Activated CD4-positive, alpha-beta T cell treated with anti-CD3 and anti-CD28 coated beads, Interleukin-2, amount 50 U/mL, for 1 hour (primary cell): ENCODE data around the gene CENPW.

Experiments
- DNase-seq: peaks from one replicate; pipeline ENCODE4 v3.0.0-alpha.2; 2020

The CENPW gene

DNA sequence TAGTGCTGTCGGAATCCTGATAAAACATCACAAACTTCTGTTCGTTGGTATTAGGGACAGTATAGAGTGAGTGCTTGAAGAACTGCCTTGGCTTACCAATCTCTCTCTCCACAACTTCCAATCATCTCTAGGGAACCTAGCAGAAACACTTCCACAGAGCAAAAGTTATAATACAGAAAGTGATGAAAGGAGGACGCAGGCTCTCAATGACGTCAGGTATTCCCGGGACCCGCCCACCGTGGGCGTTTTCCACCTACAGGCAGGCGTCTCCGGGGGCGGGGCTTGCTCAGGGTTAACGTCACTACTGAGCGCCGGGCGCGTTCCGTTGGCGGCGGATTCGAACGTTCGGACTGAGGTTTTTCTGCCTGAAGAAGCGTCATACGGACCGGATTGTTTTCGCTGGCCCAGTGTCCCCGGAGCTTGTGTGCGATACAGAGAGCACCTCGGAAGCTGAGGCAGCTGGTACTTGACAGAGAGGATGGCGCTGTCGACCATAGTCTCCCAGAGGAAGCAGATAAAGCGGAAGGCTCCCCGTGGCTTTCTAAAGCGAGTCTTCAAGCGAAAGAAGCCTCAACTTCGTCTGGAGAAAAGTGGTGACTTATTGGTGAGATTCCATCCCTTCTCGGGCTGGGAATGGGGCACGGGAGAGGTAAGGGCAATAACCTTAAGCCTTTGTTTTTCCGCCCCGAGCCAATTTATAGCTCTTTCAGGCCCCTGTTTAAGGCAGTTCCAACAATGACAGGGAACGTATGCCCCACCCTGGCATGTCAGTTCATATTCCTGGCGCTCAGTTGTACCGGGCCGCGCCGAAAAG lies at the start of gene CENPW:
CENPW (plus strand) TSS at position 320 of the 814 bp plus-strand sequence; CDS start at position 479, 159 bp downstream.
- peak; percentile 92 for DNase-seq

DNA sequence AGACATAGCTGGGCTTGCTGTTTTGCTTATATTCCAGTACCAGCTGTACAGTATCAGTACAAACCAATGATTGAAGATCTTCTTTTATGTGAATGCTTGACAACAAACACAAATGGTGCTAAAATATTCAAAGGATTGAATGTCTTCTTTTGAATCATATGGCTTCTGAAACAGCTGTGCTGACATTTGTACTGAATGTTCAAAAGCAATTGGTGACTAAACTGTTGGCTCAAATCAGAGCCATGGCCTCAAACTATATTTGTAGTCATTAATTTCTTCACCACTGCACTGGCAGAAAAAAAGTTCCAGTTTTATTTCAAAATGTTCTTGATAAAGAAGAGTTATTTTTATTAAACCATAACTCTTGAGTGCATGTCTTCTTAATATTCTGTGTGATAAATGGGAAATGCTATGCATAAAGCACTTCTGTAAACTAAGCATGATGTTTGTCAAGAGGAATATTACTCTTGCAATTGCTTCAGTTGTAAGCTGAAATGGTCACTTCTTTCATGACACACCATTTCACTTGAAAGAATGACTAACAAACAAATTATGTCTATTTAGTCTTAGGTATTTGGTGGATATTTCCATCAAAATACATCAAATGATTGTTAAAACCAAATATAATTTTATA lies 45.9 kb upstream of the CENPW start:
- no peak for DNase-seq

DNA sequence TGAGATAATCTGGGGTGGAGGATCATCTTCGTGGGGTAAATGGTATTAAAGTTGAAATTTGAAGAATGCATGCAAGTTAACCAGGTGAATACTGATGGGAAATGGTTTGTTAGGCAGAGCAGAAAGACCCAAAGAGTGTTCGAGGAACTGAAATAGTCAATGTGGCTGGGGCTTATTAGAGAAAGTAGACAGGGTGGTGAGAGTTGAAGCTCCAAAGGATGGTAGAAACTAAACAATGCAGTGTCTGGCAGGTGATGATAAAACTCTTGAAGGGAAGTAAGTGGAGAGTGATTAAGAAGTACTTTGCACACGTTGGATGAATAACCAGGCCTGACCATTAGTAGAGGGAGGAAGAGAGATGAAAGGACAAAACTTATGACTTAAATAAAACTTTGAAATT lies 39.8 kb upstream of the CENPW start:
- DNase-seq: no peak

DNA sequence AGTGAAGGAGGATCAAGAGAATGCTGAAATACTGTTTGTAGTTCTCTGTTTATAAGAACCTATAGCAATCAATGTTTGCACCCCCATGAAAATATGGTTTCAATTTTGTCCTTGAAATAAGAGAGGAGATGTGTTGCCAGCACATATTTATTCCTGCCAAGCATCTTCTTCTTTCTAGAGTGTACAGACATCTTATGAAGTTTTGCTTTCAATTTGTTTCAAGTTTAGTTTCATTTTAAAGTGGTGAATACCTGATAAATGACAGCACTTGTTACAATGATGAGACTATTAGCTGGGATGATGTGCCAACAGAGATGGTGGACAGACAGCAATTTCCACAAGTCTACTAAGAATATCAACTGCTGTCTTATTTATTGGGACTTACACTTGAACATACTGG lies 39.2 kb upstream of the CENPW start:
- no peak for DNase-seq

DNA sequence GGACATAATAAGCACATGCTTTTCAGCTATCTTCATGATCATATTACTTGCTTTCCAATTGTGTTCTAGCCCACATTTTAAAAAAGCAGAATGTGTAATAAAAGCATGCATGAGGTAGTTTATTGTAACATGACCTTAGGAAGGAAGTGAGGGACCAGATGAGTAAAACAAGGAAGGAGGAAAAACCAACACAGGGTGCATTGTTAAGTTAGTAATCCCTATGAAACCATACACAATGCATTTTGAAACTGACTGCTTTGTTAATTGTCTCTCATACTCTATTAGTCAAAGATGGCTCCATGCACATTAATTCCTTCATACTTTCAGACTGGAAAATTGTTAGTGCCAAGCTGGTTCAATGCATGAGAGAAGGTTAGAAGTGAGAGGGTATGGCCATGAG lies 37.7 kb upstream of the CENPW start:
- no peak for DNase-seq

DNA sequence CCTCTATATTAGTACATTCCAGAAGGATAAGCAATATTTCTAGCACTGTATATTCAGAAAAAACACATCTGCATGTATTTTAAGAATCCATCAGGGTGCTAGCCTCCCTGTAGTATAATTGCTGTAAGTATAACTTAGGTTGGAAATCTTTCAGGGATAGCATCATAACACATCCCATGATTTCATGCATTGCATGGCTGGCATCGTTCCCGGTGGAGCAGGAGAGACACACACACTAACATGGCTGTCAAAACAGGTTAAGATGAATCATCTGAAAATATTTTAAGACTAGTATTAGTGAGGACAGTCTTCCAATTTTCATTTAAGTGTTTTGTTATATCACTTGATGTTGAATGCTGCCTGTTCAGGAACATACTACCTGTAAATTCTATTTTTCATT lies 32.1 kb upstream of the CENPW start:
- no peak for DNase-seq

DNA sequence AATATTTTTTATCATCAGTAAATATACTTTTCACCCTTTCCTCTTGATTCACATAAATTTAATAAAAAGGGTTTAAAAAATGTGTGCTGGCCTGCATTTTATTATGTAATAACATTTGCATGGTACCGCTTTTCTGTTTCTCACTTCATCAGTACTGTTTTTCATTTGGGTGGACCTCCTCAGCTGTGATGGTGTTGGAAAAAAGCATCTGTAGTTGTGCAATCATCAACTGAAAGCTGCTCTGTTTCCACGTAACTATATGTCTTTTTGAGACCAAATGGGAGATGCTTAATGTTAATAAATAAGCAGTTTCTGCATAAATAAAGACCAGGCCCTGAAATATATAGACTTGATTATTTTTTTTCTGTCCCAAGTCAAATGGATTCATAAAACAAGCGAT lies 31.6 kb upstream of the CENPW start:
- DNase-seq: no peak

DNA sequence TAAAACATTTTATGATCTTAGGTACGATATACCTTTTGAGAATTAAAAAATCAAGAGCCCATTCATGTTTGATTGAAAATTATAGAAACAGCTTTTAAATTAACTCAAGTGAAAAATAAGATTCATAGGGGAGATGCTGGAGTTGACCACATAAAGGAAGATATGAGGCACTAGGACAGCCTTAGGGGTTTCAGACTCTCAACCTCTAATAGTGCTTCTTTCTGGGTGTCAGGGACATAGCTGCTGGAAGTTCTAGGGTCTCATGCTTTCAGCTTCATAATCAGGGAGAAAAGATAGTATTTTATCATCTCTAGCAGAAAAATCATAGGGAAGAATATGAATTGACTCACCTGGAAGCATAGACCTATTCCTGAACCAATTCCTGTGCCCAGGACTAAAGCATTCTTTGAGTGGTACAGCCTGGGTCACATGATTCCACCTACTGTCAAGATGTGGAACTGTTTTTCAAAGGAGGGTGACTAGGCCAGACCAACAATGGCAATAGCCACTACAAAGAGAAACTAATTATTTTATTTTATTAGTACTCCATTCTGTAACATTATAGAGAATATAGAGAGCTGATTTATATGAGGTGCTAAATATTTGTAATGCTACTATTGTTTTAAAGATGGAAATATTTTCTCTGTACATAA lies 27.8 kb upstream of the CENPW start:
- no peak for DNase-seq

DNA sequence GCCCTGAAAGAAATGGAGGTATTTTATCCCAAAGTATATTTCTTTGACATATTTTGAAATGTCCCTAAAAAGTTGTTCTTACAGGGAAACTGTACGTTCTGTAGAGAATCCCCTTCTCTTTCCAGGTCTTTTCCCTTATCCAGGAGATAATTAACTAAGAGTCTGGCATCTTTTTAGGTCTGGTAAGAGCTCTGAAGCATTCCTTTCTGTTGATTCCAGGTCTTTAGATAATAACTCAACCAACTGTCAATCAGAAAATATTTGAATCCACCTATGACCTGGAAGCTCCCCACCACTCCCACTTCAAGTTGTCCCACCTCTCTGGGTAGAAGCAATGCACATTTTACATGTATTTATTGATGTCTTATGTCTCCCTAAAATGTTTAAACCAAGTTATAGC lies 26.0 kb upstream of the CENPW start:
- no peak for DNase-seq

DNA sequence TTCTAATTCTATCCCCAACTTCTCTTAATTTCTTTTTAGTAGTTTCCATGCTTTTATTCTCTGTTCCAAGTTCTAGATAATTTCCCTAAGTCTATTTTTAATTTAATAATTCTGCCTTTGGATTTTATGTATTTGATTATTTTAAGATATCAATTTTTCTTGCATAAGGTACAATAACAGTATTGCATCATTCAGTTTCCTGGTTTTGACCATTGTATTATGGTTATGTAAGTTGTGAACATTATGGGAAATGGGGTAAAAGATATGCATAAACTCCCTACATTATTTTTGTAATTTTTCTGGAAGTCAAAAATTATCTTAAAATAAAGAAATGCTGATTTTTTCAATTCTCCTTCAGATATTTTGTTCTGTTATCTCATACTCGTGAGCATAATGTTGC lies 21.1 kb upstream of the CENPW start:
- no peak for DNase-seq

DNA sequence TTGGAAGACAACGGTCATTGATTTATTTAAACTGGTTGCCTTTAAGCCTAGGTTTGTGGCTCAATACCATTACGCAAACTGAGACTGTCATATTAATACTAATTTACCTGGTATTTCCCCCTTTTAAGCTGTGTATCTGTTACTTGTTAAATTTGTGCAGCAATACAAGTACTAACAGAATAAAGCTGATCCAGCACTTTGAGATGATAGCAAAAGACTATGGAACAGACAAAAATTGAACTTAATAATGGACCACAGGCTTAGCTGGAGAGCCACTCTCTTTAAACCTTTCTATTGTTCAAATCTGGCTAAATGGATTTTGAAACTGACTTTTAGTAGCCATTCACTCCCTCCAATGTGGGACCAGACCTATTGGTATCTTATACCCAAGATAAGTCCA lies 6.2 kb upstream of the CENPW start:
- DNase-seq: no peak

DNA sequence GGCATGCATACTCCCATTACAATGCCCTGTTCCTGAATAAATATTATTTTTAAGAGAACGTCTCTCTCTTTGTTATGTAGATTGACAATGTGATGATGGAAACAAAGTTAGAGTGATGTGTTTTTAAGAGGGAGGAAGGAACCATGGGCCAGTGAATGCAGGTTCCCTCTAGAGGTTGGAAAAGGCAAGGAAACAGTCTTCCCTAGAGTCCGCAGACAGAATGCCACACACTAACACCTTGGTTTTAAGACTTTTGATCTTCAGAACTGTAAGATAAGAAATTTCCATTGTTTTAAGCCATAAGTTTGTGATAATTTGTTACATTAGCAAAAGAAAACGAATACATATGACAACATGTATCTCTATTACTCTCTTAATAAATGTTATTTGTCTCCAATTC lies 4.7 kb upstream of the CENPW start:
- no peak for DNase-seq

DNA sequence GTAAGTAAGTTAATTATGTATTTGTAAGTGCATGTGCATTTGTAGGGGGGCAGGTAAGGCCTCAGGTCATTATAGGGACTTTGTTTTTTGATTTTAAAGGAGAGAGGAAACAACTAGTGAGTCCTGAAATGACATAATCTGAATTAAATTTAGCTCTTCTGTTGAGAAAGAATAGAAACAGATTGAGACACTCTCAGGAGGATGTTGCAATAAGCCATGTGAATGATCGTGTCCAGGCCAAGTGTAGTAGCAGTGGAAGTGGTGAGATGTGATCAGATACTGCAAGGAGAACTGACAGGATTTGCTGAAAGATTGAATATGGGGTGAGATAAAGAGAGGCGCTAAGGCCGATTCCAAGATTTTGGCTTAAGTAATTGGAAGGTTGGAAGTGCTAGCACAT lies 2.6 kb upstream of the CENPW start:
- no peak for DNase-seq

DNA sequence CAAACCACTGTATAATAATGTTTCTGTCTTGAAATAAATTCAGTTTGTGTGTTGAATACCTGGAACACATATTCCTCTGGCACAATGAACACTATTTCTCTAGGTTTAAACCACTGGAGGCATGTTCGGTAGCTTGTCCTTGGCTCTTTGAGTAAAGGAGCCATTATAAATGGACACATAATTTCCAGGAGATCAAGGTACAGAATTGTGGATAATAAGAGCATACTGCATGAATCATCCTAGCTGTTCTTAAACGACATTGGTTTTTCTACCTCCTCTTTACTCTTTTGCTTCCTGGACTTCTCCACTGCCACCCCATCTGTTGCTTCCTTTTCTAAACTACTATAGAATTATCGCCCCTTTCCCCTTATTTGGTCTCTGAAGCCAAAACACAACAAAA lies 1.2 kb downstream of the CENPW start:
- DNase-seq: no peak

DNA sequence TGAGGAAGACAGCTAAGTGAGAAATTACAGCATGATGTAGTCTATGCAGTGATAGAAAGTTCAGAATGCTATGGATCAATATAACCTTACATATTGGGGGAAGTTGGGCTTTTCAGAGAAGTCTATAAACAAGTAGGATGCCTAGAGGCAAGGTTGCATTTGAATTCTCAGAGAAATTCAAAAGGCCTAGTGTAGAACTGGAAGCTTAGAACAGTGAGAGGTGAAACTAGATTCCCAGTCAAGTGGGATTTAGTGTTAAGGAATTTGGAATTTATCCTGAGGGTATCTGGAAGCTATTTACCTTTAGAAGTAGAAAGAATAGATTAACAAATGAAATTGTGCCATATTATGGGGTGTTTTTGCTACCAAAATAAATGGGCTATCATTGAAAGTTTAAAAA lies 4.3 kb downstream of the CENPW start:
- DNase-seq: no peak

DNA sequence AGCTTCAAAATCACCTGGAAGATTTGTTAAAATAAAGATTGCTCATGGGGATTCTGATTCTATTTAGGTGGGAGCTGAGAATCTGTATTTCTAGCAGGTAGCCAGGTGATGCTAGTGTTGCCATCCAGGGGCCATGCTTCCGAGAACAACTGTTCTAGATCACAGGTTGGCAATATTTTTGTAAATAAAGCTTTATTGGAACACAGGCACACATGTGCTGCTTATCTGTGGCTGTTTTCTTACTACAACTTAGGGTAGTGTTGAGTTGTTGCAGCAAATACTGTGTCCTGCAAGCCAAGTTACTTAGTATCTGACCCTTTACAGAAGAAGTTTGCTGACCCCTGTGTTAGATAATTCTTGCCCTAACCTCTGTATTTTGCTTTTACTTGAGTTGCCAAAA lies 12.0 kb downstream of the CENPW start:
- DNase-seq: no peak

DNA sequence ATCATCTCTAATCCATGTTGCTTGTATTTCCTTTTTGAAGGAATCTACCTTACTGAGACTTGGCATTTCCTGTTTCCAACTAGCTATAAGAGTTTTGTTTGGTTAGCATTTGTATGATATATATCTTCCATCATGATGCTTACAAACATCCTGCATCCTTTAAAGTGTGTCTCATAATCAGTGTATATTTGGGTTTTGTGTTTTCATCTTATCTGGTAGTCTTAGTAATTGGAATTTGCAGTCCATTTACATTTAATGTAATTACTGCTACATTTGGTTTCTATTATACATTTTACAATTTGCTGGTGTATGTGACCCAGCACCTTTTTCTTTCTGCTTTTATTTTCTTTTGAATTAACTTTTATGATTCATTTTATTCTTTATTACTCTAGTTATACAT lies 12.6 kb downstream of the CENPW start:
- DNase-seq: no peak

DNA sequence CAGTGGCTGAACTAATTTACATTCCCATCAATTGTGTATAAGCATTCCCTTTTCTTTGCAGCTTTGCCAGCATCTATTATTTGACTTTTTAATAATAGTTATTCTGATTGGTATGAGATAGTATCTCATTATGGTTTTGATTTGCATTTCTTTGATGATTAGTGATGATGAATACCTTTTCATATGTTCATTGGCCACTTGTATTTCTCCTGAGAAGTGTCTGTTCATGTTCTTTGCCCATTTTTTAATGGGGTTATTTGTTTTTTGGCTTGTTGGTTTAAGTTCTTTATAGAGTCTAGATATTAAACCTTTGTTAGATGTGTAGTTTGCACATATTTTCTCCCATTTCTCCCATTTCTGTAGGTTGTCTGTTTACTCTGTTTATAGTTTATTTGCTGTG lies 16.6 kb downstream of the CENPW start:
- DNase-seq: no peak

DNA sequence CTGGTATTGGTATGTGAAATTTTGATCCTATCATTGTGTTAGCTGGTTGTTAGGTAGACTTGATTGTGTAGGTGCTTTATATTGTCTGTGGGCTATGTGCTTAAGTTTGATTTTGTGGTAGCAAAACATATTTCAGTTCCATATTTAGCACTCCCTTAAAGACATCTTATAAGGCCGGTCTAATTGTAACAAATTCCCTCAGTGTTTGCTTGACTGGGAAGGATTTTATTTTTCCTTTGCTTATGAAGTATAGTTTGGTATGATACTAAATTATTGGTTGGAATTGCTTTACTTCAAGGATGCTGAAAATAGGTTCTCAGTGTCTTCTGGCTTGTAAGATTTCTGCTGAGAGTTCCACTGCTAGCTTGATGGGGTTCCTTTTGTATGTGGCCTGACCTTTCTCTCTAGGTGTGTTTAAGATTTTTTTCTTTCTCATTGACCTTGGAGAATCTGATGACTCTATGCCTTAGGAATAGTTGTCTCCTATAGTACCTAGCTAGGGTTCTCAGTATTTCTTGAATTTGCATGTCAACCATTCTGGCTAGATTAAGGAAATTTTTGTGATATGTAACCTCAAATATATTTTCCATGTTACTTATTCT lies 20.1 kb downstream of the CENPW start:
- DNase-seq: no peak

DNA sequence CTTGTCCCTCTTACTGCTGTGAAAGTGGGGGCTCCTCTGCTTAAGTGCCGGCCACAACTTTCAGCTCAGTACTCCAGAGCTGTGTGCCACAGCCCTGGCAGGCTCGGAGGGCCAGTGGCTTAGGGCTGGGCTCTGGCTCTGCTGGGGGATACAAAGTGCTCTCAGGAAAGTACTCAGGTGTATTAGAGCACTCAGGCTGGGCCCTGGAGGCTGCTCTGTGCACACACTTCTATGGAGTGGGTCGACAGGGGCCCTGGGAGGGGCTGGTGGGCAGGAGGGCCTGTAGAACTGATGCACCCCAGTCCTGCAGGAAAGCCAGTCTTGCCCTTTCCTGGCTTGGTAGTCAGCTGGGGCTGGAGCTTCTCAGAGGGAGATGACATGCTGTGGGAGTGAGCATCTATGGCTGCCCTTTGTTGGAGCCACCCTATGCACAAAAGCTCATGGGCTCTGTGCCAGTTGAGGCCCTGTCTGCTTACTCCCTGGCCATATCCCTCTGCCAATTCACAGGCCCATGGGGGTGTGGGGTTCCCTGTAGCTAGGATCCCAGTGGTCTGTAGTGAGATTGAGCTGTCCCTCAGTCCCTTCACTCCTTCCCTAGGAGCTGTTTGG lies 22.0 kb downstream of the CENPW start:
- no peak for DNase-seq

DNA sequence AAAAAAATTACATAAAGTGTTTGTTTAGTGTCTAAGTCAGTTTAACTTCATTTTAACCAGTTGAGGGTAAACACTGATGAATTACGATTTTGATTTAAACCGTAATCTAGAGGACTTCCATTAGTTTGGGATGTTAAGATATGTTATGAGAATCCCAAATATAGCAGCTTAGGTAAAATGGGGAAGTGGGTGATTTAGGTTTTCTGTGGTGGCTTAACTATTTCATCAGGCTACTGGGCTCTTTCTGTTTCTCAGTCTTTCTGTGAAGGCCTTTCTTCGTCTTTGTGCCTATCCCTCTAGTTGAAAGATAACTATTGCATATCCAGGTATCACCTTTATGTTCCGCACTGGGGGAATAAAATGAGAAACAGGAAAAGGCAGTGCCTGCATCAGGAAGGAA lies 27.9 kb downstream of the CENPW start:
- DNase-seq: no peak

DNA sequence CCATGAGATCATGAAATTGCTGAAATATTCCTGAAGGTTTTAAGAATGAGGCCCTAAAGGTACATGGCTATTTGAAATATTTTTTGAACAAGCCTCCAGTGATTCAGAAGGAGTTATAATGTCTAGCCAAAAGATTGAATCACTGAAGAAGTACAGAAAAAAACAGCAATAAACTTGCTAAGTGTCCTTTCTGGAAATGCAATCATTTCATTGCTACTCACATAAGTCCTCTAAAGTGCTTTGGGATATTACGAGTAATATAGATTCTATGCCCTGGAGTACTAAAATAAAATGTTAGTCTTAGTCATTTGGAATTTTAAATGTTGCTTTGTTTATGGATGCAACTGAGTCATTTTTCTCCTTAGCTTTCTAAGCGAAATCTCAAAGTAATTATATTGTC lies 32.7 kb downstream of the CENPW start:
- DNase-seq: no peak

DNA sequence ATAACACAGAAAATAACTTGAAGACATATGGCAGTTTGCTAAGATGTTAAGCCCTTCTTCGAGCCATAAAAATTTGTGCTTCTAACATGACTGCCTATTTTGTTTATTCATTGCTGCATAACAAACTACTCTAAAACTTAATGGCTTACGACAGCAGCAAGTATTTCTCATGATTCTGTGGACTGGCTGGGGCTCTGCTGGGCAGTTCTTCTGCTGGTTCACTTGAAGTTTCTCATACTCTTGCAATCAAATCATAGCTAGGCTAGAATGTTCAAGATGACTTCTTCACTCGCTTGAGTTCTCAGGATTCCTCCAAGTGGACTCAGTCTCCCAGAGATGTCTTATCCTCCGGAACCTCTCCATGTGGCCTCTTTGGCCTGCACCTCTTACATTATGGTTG lies 33.4 kb downstream of the CENPW start:
- DNase-seq: no peak

DNA sequence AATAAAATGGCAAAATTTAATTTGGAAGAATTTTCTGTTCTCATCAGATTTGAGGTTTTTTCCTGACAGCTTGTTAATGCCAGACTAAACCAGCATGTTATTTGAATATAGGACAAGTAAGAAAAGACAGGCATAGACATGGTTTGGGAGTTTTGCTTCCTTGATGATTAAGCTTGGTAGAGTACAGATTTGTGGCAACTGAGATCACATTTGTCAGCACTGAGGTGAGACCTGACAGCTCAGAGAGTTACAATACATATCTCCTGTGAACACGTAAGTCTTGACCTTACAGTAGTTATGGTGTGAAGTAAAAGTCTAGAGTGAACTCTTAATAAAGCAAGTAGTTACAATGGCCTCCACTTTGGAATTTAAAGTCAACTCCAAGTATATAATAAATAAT lies 34.5 kb downstream of the CENPW start:
- no peak for DNase-seq
